T-helper 9 cell (primary cell): Measurements from ENCODE around the gene COMMD9.
A peak's percentile ranks its signal among the peaks of the same experiment; 100 is the strongest.

Experiments
- DNase-seq: peaks from one replicate; pipeline ENCODE4 v3.0.0-alpha.2; 2020

Gene COMMD9

DNA sequence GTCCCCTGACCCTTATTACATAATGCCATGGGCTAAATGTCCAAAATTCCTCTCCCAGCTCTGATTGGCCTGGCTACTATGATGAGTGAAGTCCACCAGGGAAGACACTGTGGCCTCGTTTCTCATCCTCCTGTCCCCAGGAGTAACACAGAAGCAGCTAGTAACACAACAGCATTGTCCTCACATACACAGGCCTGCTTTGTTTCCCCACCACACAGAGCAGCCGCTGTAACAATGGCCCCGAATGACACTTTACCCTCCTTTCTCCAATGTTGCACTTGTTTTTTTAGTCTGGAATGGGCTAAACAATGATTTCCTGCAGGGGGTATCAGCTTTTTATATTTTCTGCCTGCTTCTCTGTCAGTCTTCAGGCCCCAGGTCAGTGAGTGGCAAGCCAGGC, 6.7 kb upstream of the COMMD9 start, which contains the start of gene PRR5L:
Gene PRR5L, plus strand, starts transcription at position 363 of the 400 bp plus-strand sequence. CDS start 104,834 bp downstream, outside the sequence.
- DNase-seq: no peak

DNA sequence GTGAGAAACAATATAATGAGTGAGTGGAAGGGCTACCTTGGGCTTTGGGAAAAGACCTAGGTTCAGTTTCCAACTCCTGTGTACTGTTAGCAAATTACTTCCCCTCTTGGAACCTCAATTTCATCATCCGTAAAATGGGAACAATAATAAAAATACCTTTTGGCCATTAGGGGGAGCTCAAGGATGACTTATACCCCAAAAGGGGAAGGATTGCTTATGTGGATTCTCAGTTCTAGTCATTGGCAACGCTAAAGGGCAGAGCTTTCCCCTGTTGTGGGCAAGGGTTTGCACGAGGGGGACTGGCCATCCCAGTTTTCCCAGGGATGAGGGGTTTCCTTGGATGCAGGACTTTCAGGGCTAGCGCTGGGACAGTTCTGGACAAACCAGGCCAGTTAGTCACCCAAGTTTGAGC, 3.1 kb upstream of the COMMD9 start:
- no peak for DNase-seq

DNA sequence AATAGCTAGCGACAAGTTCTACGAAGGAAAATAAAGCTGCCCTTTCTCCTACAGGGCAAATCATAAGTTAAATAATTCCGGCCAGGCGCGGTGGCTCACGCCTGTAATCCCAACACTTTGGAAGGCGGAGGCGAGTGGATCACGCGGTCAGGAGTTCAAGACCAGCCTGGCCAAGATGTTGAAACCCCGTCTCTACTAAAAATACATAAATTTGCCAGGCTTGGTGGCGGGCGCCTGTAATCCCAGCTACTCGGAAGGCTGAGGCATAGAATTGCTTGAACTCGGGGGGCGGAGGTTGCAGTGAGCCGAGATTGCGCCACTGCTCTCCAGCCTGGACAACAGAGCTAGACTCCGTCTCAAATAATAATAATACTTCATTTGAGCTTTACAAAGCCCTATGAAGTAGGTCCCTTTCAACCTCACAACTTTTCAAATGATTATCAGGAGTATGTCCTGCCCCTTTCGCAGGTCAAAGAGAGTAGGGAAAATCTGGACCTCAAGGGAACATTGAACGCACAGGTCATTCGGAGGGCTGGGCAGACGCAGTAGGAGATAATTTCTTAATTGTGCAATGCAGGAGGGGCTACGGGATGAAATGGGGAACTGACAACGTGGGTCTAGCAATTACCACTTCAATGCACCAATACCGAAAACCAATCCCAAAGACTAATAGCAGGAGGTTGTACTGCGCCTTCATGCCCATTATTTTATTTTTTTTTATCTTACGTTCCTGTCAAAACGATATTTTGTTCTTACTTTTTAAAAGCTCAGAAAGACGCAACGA, 590 bp downstream of the COMMD9 start:
- DNase-seq: no peak

DNA sequence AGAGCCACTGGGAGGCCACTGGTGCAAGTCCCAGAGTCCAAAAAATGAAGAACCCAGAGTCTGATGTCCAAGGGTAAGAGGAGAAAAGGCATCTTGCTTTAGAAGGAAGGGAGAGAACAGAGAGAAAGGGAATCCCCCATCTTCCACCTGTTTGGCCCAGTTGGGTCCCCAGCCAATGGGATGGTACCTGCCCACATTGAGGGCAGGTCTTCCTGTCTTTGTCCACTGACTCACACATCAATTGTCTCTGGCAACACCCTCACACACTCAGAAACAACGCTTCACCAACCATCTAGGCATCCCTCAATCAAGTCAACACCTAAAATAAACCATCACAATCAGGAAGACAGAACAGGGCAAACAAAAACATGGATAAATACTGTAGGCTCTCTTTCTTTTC, 6.3 kb downstream of the COMMD9 start:
- no peak for DNase-seq

DNA sequence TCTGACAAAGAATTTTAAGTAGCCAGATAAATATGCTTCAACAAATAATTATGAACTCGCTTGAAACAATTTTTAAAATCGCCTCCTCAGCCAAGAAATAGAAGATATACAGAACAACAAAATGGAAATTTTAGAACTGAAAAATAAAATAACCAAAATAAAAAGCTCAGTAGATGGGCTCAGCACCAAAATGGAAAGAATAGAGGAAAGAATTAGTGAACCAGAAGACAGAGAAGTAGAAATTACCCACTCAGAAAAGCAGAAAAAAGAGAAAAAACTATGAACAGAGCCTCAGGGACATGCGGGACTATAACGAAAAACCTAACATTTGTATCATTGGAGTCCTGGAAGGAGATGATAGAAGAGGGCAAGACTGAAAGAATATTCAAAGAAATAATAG, 7.4 kb downstream of the COMMD9 start:
- no peak for DNase-seq

DNA sequence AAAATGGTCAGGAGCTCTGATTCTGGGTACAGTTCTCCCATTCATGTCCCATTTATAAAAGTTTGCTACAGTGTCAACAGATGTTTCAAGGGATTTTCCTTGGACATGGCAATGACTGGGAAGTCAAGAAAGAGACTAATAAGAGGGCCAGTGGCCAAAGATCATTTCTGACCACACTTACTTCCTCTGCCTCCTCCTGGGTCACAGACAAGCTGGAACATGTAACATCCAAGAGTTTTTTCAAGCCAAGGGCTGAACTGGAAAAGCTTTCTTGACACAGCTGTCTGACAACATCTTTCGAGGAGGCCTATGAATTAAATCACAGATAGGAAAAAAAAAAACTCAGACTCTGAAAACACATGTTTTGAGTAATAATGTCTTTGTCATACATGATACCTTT, 8.7 kb downstream of the COMMD9 start:
- no peak for DNase-seq

DNA sequence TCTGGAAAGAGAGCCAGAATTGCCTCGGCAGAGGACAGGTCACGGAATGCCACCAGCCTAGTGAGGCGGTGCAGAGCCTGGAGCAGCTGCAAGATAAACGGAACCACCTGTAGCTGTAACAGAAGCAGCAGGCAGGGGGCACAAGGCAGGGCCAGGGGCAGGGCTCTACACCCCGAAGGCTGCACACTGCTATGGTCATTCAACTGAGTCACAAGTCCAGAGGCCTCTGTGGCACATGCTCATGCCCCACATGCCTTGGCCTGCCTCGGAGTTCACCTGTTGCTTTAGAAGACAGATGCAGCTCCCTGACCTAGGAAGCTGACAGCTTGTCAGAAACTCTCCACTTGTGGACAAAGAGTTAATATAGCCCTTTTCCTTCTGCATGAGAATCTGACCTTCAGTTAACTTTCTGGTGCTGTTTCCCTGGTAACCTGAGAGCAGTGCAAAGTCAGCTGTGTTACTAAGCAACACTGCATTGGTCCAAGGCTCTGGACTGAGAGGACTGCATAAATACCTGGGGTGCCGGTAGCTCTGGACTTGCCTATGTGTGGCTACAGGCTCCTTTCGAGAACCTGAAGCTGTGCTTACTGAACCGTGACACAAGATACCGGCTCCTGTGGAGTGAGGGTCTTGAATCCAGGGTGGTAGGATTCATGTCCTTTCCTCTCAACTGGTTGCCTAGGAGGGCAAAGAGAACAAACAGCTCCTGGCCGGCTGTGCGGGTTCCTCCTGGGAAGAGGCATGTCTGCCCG, 10.5 kb downstream of the COMMD9 start:
- DNase-seq: no peak

DNA sequence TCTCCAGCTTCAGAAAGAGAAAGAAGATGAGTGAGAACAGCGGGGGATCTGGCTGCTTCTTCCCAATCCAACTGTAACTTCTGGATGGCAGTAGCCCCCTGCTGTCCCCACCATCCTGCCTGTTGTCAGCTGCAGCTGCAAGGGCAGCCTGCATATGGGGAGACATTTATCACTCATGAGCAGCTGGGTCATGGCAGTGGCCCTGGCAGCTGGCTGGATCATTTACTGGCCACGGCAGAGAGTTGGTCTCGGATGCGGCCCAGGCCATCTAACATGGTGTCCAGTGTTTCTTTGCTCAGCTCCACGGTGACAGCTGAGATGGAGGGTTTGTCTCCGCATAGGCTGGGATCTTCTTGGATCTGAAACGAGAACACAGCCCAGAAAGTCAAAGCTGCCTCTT, 14.8 kb downstream of the COMMD9 start:
- DNase-seq: no peak

DNA sequence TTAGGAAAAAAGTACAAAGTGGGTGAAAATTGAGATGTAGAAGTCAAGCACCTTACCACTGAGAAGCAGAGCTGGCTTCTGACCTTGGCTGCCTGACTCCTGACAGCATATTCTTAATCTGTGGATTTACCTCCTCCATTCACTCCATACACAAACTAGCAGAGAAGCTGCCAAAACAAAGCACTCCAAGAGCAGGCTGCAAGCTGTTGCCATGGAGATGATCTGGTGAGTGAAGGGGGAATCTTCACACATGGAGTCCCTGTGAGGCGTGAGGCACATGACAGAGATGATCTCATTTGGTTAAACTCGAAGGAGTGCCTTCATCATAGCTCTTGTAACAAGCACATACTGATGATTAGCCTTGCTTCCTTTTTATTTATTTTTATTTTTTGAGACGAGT, 16.1 kb downstream of the COMMD9 start:
- DNase-seq: no peak

DNA sequence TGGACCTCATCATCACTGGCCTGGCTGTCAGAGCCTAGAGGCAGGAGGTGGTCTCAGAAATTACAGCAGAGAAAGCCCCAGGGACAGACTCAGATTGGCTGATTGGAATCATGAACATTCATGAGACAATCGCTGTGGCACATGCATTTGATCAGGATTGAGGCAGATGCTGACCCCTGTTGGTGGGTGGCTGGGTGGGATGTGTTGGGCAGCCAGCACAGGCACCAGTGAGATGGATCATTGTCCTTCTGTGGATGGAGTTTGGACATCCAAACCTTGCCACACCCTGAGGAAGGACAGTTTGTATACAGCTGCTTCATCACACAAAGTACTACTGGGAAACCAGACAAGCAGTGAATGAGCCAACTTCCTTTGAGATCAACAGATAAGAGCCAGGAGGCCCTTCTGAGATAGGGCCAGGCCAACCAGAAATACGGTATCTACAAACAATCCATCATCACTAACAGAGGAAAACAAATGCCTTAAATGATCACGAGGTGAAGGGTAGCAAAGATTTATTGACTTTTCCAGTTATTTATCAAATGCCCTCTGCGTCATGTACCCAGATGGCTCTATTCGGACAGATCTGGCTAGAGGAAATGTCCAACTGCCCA, 17.3 kb downstream of the COMMD9 start:
- DNase-seq: no peak

DNA sequence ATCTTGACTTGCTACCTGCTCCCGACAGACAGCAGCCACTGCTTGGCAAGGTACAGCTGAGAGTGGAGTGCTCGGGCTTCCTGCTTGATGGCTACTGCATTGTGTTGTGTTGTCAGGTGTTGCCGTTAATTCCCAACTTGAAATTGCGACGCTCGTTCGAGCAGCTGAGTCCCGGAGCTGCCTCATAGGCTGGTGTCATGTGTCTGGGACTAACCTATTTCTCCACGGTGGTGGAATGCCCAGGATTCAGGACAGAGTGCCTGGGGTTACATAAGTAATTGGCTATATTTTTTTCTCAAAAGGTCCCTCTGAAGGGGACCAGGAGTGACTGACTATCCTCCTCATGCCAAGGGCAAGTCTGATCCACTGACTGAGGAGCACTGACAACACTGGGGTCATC, 18.5 kb downstream of the COMMD9 start:
- no peak for DNase-seq

DNA sequence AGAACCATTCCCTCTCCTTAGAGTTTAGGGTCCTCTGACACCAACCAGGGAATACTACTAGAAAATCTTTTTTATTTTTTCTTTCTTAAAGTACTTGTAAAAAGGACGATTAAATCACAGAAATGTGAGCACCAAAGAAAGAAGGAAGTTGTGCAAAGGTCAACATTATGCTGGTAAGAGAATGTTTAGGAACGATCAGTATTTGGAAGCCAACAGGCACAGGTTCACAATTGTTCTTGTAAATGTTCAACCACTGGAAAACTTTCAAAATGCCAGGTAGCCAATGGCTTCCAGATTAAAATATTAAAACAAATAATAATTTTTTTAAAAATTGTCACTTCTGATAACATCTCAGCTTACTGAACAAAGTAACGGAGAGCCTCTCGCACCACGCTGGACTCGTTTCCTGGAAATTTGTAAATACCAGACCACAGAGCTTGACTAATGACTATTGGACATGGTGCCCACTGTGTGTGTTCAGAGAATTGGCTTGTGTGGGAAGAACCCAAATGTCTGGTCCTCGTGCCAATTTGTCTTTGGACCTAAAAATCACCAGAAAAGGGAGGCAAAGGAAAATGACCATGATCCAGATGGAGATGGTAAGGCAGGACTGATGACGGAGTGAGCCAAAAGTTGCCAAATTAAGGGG, 20.8 kb downstream of the COMMD9 start:
- DNase-seq: no peak

DNA sequence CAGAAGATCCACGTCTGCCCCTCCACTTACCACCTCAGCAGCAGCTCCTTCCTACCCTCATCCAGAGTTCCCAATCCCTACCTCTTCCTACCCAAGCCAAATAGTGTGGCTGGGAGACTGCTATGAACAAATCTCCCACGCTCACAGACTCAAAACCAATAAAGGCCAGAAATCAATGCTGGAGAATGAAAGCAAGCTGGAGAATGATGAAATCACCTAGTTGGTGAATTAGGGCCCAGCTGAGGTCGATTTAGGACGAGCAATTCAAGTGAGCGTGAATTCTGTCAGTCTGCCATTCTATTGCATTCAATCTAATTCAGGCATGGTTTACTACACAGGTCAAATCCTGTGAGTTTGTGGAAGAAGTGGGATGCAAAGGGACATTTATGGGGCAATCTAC, 22.5 kb downstream of the COMMD9 start:
- no peak for DNase-seq

DNA sequence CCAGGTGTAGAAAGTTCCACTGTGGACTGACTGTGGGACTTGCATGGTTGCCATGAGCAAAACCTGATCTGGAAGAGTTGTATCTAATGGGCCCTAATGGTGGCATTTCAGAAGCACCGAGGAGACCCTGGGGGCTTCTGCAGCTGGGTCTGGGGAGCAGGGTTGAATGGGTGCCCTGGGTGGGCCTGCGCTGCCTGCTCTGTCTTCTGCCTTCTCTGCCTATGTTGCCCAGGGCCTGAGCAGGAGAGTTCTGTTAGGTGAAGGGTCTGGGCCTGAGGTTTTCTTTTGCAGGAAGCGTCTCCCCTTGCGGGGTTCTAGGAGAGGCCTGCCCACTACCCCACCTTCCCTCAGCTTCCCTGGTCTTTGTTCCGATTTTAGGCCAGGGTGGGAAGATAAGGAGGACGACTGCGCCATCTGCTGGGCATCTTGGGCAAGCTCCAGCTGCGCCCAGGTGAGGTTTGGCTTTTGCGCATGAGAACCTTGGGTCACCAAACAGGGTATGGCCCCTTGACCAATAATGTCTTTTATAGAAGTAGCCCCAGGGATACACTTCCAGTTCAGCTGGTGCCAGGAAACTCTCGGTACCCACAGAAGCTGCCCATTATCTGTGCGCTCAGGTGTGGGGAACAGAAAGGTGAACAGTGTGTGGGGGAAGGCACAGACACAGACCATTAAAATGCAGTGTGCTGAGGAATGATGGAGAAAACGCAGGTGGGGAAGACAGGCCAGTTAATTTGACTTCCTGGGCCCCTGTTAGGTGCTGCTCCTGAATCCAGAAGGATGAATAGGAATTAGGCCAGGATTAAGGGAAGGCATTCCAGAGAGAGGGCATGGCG, 23.2 kb downstream of the COMMD9 start:
- peak; percentile 48 for DNase-seq

DNA sequence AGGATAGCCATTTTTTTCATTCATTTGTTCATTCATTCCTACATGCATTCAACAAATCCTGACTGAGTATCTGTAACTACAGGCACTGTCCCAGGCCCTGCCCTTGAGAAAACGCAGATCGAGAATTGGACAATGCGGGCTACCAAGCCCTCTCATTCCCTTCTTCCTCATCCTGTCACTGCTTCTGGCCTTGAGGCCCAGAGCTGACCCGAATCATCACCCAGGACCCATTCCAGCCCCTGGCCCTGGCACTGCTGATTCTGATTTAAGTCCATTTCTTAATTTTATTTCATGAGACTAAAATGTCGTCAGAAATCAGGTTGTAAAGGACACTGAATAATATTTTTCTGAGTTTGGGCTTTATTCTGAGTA, 24.3 kb downstream of the COMMD9 start:
- DNase-seq: no peak

DNA sequence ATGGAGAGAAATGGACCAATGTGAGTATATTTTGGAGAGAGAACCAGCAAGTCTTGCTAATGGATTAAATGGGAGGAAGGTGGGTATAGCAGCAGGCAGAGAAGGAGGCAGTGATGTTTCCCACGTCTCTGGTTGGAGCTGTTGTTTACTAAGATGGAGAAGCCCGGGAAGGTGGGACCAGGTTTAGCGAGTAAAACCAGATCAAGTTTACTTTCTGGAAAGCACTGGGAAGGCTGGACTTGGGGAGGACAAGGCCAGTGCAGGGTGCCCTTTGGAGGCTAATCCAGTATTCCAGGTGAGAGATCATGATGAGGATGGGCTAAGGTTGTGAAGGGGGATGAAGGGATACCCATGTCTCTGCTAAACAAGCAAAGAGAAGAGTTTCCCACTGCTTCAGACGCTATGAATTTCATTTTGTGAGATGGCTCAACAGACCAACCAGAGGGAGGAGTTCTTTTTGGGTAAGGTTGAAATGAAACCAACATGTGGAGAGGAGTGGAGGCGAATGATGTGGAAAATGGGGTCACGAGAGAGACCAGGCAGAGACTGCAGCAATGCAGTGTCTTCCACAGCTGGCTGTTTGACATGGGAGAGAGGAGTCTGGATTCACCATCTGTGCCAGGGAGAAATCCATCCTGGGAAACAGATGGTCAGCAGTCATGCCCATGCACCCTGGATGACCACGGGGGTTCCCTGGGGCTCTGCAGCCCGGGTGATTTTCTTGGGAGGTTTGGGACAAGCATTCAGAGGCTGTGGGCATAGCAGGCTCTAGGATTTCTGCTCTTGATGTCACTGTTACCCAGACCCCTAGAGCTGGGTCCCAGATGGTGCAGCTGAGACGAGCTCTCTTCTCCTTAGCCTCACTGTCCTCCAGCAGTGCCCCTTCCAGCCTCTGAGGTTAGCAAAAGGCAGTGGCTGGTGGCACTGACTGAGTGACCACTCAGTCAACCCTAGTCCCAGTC, 24.9 kb downstream of the COMMD9 start:
- no peak for DNase-seq

DNA sequence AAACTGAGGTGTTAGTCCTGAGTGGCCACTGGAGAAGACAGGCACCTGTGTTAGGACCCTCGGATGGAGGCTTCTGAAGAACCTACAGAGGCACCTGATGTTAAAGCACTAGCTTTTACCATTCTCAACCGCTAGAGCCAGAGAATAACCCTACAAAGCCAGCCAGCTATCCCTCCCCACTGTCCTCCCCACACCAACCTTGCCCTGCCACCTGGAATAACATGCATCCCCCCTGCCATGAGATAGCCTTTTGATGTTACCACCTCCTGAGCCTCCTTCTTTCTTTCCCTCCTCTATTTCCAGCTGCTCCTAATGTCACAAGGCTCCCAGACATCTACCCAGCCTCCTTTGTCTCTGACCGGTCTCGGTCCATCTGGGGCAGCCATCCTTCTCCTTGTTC, 28.1 kb downstream of the COMMD9 start:
- DNase-seq: no peak

DNA sequence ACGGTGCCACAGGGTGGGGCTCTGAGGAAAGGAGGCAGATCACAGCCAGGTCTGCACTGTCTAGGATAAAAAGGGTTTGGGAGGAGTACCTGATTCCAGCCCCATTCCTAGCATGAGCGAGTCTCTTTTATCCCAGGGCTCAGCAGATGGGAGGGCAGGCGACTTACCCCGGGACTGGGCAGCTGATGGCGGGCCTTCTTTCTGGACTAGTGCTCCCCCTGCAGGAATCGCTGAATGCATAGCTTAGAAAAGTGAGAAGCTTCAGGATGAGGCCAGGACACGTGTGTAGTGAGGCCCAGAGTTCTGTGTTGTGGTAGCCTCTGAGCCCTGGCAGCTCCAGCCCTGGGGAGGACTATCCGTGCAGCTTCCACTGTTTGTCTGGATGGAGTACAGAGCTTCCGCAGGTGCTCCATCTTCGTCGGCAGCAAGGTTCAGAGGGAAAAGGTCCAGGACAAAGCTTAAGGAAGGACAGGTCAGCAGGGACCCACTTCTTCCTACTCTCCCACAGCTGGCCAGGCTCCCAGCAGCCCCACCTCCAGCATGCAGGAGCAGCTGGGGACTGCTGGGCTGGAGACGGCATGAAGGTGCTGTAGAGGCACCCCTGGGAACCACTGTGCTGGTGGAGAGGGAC, 30.4 kb downstream of the COMMD9 start:
- DNase-seq: no peak

DNA sequence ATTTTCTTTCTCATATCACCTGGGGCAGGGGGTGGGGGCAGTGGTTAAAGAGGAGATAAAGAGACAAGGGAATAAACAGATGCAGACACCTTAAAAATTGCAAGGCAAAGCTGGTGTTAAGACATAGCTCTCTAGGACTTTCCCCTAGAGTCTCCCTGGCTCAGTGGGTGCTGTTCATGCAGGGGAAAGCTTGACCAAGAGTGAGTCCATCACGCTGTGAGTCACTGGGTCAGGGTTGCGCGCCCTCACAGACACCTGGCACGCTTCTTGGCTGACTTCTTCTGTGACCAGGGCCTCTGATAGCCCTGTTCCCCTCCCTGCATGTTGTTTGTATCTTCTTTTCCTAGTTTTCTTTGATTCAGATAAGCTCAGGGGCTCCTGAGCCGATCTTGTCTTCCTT, 31.9 kb downstream of the COMMD9 start:
- no peak for DNase-seq

DNA sequence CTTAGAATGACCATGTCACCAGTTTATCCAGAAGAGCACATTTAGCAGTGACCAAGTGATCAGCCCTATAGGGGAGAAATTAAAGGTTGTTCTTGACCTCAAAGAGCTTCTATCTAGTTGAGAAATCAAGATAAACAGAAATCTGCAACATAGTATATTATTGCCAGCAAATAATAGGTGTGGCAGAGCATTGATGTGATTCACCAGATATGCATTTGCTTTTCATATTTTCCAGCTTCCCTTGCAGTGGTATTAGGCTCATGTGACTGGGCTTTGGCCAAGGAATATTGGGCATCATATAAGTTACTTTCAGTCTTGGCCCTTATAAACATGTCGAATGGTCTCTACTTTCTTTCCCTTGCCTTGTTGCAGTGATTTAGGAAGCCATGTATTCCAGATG, 34.5 kb downstream of the COMMD9 start:
- no peak for DNase-seq

DNA sequence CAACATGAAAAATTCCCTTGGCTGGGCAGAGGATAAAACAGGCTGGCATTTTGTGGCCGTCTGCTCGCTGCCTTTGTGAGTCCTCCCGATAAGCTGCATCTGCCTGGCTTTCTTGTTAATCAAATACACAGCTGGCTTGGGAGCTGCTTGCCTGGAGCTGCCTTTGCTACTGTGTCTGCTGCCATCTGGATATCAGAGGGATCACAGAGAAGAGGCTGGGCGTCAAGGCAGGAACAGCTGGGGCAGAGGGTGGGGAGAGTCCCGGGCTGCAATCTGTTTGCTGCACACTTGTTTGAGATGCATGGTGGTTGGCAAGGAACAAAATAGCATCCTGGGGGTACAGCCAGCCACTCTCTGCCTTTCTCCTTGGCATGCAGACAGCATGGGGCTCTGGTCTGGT, 36.0 kb downstream of the COMMD9 start:
- DNase-seq: no peak
